Kasumi-1 (cell line): ENCODE results near the gene GHDC.
A peak's percentile ranks its signal among the peaks of the same experiment; 100 is the strongest.
"Not testable (repeated sequence)": the region's sequence is repeated elsewhere in the genome, so short reads cannot be mapped to it uniquely, and the experiment has no call there.

Experiments used
- DNase-seq, 2 experiments: peaks; one replicate each; lab custom pipeline; 2025; lab: John Stamatoyannopoulos, UW

The GHDC gene

DNA sequence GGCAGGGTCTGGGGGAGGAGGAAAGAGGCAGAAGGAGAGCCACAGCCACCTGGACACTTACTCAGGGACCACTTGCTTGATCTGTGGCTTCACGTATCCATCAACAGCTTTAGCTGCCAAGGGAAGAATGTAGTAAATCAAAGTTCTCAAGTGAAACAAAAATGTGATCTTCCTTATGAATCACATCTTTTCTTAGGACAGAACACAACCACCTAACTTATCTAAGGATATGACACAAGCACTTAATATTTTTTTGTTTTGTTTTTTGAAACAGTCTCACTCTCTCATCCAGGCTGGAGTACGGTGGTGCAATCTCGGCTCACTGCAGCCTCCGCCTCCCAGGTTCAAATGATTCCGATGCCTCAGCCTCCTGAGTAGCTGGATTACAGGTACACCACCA lies 8.4 kb upstream of the GHDC start:
- DNase-seq = no peak

DNA sequence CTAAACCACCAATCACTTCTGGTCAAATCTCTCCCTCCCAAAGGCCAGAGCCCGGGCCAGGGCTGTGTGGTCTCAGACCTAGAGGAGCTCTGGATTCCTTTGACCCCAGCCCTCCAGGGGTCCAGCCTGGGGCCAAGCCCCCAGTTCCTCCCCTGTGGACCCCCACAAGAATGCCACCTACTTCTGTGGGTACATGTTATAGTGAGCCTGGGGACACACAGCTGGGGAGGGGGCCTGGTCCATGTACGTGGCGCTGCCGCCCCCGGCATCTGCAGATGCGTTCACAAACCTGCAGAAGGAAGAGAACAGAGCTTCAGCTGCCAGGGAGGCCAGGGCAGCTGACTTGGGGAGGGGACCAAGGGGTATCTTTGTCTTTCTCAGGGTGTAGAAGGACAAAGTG lies 7.9 kb upstream of the GHDC start:
- DNase-seq = no peak

DNA sequence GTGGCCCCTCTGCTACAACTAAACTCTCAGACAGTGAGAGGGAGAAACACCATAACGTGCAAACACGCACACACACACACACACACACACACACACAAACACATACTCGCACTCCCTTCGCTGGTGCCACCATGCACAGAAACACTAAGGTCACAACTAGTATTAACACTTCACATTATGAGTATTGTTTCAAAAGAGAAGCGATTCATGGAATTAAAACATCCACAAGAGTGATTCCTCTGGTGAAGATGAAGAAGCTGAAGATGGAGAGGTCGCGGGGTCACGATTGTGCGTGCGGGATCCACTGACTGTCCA lies 7.1 kb upstream of the GHDC start:
- no peak for DNase-seq

GRCh38 chr17:42200706-42201457 lies 6.6 kb upstream of the GHDC start:
- no peak for DNase-seq

DNA sequence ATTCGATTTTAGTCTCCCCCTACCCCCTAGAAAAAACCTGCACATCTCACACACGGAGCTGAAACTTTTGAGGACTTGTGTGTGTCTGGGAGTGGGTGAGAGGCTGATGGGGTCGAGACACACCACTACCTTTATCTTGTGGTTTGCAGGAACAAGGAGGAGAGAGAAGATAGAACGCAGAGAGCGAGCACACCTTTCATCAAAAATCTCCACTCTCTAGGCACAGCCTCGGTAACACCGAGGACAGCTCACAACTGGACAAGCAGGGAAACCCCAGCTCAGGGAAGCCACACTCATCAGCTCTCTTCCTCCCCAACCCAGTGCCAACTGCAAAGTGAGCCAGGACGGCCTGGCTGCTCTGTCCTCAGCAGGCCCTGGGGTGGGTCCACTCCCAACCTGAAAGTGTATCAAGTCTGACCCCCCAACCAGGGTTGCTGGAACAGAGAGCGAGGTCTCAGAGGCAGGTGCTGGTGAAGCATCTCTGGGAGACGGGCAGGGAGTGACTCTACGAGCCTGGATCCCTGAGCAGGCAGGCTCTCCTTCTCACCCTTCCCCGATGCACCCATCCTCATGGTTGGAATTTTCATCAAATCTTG lies 5.2 kb upstream of the GHDC start:
- DNase-seq = no peak

DNA sequence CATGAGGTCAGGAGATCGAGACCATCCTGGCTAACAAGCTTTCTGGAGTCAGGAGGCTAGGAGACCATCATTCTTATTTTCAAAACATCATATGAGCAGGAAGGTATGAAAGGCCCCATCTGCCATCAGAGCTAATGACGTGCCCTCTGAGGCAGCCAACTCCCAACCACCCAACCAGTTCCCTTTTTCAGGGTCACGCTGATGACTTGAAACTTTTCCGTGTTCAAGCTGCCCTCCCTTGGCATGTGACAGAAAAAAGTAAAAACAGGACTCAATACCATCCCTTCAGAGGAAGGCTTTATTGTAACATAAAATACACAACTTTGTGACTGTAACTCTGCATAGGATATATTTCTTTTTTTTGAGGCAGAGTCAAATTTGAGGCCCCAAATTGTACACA lies 4.6 kb upstream of the GHDC start:
- peak; percentile 58 to 66 for DNase-seq

GRCh38 chr17:42197564-42198156 lies 3.4 kb upstream of the GHDC start:
- DNase-seq = no peak

- no peak for DNase-seq
Measured at GRCh38 chr17:42193216-42193968, 902 bp downstream of the GHDC start.

- no peak for DNase-seq
Measured at GRCh38 chr17:42192189-42193126, 1.8 kb downstream of the GHDC start.

- no peak for DNase-seq
Measured at GRCh38 chr17:42191275-42191608, 3.1 kb downstream of the GHDC start.

- no peak for DNase-seq
Measured at GRCh38 chr17:42190491-42191274, 3.6 kb downstream of the GHDC start.

DNA sequence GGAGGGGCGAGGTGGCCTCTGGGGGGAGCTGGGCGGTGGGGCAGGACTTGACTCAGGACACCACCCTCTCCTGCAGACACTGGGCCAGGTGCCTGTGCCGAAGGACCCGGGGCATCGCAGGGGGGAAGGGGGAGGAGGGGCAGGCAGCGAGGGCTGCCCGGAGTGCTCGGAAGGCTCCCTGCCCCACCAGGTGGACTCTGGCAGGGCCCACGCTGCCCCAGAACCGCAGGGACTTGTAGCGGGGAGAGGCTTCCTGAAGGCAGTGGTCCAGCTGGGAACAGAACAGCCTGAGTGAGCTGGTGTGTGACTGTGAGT lies 4.7 kb downstream of the GHDC start:
- DNase-seq = no peak

DNA sequence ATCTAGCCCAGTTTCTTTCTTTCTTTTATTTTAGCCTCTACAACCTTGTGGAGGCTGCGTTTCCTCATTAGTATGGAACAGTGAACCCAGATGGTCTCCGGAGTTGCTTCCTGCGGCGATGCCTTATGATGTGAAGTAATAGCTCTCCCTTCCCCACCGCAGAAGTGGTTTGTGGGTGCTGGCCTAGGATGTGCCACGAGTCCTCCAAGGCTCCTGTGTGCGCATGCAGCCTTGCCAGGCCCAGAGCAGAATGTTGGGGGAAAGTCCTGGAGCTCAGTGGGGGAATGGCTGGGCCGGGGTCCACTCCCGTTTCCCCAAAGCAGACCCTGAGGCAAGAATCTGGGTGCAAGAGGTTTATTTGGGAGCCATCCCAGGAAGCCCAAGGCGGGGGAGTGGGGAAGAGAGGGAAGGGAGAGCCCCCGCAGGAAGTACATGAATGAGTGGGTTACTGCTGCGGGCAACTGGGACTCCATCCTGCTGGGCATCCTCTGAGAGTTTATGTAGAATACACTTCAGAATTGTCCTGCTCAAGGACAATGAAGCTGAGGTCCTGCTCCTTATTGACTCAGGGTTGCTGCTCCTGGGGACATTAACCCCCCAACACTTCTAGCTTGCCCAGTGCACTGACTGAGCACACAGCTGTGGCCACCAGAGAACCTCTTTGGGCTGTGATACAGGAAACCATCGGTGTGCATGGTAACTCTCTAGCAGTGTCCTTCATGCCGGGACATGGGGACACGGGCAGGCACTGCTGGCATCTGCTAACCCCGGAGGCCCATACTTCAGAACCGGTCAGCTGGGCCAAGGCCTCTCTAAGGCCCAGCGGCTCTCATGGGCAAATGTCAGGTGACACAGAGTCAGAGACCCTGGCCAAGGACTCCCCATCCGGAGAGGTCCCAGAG lies 5.3 kb downstream of the GHDC start:
- DNase-seq = peak; percentile 92 to 94

DNA sequence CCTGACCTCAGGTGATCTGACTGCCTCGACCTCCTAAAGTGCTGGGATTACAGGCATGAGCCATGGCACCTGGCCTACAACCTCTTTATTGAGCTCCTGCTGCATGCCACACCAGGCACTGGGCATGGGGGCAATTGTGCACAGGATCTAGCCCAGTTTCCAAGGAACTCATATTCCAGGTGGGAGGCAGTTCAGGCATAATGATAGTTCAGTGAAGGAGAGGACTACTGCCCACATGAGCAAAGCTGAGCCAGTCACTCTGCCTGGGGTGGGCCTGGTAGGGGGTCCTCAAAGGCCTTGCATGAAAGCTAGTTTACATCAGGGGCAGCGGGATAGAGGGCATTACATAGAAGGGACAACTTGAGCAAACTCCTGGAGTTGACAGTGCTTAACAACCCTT lies 6.5 kb downstream of the GHDC start:
- DNase-seq = no peak

- DNase-seq = not testable (repeated sequence)
Measured at GRCh38 chr17:42186191-42186590, 8.1 kb downstream of the GHDC start.

DNA sequence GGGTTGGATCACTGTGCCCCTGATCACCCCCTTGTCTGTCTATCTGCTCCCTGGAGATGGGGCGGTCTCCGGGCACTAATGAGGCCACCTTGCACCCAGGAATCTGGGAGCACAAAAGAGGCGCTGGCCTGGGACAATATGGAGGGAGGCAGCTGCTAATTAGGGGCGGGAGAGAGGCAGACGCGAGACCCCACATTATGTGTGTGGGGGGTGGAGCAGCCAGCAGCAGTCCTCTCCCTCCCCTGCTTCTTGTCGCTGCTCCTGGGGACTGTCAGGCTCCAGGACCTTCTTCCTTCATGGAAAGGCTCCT lies 8.7 kb downstream of the GHDC start:
- DNase-seq = no peak

GRCh38 chr17:42184713-42185620 lies 9.3 kb downstream of the GHDC start, which contains the start of gene HCRT:
Gene HCRT, minus strand, starts transcription at chr17:42185452. Its CDS starts 87 bp downstream, at chr17:42185365.
- no peak for DNase-seq

GRCh38 chr17:42183741-42184711 lies 10.3 kb downstream of the GHDC start:
- DNase-seq = peak; percentile 63 to 64
